Measurements from ENCODE around the gene AUTS2.

AUTS2 gene

DNA sequence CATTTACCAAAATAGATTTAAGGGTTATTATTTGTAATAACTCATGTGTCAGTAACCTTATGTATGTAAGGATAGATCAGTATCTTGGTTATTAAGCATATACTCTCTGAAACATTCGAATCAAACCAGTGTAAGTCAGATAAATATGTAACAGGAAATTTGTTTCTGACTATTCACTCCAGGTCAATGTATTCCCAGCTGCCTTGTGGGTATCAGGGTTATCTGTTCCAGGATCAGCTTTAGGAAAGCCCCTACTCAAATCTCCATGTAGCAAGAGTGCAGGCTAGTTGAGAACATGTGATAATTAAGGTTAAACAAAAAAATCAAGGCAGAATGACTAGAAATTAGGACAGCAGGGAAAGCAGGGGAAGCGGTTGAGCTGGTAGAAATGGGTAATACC lies 201.7 kb downstream of the AUTS2 start:
- TF ChIP-seq, protein P1, sequence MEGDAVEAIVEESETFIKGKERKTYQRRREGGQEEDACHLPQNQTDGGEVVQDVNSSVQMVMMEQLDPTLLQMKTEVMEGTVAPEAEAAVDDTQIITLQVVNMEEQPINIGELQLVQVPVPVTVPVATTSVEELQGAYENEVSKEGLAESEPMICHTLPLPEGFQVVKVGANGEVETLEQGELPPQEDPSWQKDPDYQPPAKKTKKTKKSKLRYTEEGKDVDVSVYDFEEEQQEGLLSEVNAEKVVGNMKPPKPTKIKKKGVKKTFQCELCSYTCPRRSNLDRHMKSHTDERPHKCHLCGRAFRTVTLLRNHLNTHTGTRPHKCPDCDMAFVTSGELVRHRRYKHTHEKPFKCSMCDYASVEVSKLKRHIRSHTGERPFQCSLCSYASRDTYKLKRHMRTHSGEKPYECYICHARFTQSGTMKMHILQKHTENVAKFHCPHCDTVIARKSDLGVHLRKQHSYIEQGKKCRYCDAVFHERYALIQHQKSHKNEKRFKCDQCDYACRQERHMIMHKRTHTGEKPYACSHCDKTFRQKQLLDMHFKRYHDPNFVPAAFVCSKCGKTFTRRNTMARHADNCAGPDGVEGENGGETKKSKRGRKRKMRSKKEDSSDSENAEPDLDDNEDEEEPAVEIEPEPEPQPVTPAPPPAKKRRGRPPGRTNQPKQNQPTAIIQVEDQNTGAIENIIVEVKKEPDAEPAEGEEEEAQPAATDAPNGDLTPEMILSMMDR (IDR thresholded peaks at IDR 0.05): no peak

DNA sequence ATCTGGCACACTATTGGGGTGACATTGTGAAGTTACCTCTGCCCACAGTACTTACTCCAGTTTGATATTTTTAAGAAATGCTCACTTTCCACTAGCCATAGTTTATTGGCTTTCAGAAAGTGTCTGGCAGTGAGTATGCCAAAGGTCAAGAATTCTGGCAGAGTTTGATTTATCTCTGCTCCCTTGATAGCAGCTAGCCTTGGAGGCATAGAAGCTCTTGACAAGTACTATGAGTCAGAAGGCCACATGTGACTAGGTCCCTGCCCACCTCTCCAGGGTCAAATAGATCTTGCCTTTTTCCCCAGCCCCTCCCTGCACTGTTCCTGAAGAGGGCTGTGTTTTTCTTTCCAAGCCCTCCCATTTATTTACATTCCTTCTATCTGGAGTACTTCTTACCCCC lies 202.2 kb downstream of the AUTS2 start:
- TF ChIP-seq, protein P1 (IDR thresholded peaks at IDR 0.05): no peak

DNA sequence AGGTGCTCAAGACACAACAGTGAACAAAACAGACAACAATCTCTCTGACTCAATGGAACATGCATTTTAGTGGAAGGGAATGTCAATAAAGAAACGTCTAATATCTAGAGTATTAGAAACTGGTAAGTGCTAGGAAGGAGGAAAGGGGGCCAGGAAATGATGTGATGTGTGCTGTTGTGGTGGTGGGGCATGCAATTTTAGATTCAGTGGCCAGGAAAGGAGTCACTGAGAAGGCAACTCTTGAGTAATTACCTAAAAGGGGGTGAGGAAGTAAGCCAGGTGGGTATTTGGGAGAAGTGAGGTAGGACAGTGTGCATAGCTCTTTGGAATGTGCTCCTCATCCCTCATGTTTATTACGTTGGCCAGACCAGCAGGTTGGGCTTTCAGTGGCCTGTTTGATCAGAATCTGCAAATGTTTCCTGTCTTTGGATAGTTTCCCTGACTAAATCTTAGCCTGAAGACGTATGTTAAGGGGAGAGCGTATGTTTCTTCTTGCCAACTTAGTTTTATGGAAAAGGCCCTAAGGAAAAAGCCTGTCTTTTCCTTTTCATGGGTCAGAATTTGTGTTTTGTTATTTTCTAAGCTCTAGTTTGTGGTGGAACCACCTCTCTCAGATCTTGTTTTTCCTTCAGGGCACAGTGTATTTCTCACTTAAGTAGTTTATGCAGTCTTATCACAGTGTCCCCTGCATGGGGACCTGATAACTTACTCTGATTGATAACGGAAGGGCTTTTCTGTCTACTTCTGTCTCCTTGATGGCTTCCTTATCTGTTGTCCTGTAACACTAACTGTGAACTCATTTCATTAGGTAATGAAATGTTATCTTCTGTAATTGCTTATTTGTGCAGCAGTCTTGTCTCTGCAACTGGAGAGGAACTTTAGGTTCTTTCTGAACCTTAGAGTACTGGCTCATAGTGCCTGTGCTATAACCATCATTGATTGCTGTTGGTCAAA lies 203.7 kb downstream of the AUTS2 start:
- TF ChIP-seq, protein P1 (IDR thresholded peaks at IDR 0.05): no peak

DNA sequence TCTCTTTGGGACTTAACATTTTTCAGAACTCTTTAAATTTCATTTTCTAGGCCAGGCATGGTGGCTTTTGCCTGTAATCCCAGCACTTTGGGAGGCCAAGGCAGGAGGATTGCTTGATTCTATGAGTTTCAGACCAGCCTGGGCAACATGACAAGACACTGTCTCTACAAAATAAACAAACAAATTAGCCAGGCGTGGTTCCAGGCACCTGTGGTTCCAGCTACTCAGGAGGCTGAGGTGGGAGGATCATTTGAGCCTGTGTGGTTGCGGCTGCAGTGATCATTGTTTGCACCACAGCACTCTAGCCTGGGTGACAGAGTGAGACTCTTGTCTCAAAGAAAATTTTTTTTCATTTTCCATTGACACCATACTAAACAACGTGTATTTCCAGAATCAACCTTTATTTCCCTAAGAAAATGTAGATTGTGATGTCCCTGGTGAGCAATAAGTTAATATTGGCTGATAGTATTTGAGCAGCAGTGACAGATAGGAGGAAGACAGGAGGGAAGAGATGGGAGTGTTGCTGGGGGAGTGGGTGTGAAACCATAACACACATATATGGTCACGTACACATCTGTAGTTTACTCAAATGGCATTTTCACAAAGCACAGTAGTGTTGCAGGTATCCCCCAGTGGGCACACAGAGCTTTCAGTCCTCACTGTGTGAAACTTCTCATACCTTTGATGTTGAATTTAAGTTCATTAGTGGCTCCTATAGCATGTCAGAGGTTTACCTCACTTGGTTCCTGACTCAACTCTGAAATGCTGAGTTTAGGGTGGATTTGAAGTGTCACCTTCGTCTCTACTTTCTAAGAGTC lies 205.6 kb downstream of the AUTS2 start:
- TF ChIP-seq, protein P1 (IDR thresholded peaks at IDR 0.05): no peak

DNA sequence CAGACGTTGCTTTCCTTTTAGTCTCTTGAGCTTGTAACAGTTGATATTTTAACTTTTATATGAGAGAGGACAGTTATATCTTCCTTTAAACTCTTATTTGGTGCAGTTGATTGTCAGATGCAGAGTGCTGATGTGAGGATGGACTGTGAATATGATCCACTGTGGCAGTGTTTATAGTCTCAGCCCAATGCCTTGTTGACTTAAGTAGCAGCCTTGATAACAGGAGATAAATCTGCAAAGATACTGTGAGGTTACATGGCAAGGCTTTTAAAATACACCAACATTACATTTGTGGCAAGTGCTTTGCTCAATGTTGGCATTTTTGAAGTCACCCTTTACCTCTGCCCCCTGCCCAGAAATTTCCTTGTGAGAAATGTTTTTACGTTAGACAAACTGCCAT lies 206.7 kb downstream of the AUTS2 start:
- TF ChIP-seq, protein P1 (IDR thresholded peaks at IDR 0.05): no peak

DNA sequence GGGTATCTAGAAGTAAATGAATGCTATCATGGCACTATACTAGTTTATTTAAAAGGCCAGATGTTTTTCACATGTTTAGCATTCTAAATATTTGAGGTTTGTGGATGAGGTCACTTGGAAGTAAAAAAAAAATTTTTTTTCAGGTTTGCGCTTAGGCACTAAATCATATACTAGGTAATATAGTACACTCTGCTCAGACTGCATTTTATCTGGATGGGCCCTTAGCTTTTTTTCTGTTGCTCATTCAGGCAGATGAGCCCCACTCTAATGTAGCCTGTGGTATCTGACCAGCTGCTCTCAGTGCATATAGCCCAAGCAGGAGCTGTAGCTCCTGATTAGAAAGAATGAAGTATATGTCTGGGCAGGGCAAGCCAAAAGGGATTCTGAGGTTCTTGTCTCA lies 210.1 kb downstream of the AUTS2 start:
- TF ChIP-seq, protein P1 (IDR thresholded peaks at IDR 0.05): no peak

DNA sequence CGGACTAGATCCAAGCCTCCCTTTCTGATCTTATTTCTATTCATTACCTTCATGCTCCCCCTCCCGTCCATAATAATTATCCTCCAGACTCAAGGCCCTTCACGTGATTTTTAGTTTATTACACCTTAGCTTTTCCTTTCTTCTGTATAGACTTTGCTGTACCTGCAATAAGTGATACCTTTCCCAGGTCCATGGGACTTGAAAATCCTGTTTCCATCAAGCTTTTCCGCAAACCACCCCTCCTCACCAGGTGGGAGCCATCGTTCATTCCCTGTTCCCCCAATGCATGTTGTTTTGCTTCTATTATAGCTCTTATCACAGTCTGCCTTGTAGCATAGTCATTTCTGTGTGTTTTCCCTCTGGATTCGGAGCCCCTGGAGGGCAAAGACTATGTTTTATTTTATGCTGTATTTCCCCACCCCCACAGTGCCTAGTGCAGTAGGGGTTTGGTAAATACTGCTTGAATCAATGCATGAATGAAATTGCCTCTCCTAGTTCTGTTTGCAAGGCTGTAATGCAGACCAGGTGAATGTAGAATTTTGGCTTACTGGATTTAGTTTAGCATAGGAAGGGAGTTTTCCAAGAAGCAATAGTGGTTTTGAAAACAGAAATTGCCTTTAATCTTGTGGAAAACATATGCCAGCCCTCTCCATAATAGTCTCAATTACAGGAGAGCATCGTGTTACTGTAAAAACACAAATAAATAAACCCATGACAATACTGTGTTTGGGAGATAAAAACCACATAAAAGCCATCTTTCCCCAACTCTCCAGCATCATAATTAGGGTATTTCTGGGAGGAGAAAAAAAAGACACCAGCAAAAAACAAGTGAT lies 213.4 kb downstream of the AUTS2 start:
- TF ChIP-seq, protein P1 (IDR thresholded peaks at IDR 0.05): no peak

Measured in LNCAP (cell line).